Lung (tissue), 12 donors: ENCODE measurements around the gene SS18L1. TPM values are rescaled to one million over a fixed set of nuclear protein-coding genes. Genes with fewer than 3 reads are reported as not detected.

Experiments used
- ATAC-seq: fragments of 200-7000 bp; cut with Tn5 transposase; one replicate; pipeline ENCODE4 v1.9.1; 2020; ENCODE audit warnings: moderate number of reproducible peaks; ENCODE audit not compliant: insufficient read depth, low FRiP score
- DNase-seq, 3 donors: peaks; one replicate each; pipeline ENCODE4 v3.0.0-alpha.2; 2013 to 2017
- H3K27ac ChIP-seq, 2 donors: one replicate each; pipeline ENCODE4 v1.5.1; 2013; ENCODE audit warnings: mild to moderate bottlenecking in 2 of 2, moderate library complexity in 2 of 2, control low read depth in 1 of 2, inconsistent platforms in 1 of 2, low read depth in 1 of 2, low read length in 1 of 2
- H3K27me3 ChIP-seq, 3 donors: one replicate each; pipeline ENCODE4 v1.5.1; 2013; ENCODE audit warnings: low read length in 2 of 3; ENCODE audit not compliant: control insufficient read depth in 3 of 3, insufficient read depth in 3 of 3
- H3K36me3 ChIP-seq, 4 donors: one replicate each; pipeline ENCODE4 v1.5.1; 2013; ENCODE audit warnings: low read length in 4 of 4, mild to moderate bottlenecking in 1 of 4, moderate library complexity in 1 of 4; ENCODE audit not compliant: control insufficient read depth in 4 of 4, insufficient read depth in 4 of 4
- H3K4me1 ChIP-seq, 5 donors: one replicate each; pipeline ENCODE4 v1.5.1; 2013; ENCODE audit warnings: low read length in 5 of 5, mild to moderate bottlenecking in 2 of 5, moderate library complexity in 1 of 5; ENCODE audit not compliant: control insufficient read depth in 5 of 5, insufficient read depth in 5 of 5
- H3K4me3 ChIP-seq: one replicate; pipeline ENCODE4 v1.5.1; 2013; ENCODE audit warnings: mild to moderate bottlenecking, control low read depth, moderate library complexity
- H3K9ac ChIP-seq, 2 donors: one replicate each; pipeline ENCODE4 v1.5.1; 2013; ENCODE audit warnings: low read length in 2 of 2, control low read depth in 1 of 2; ENCODE audit not compliant: insufficient read depth in 1 of 2
- H3K9me3 ChIP-seq, 4 donors: one replicate each; pipeline ENCODE4 v1.5.1; 2013; ENCODE audit warnings: low read length in 3 of 4, mild to moderate bottlenecking in 1 of 4, moderate library complexity in 1 of 4; ENCODE audit not compliant: control insufficient read depth in 4 of 4, insufficient read depth in 3 of 4
- CTCF ChIP-seq: IDR thresholded peaks from 2 replicates; pipeline ENCODE4 v1.5.1; 2012; ENCODE audit warnings: mild to moderate bottlenecking; ENCODE audit errors: control extremely low read depth, extremely low read depth
- WGBS, 2 donors: extraction: QIAGEN DNeasy Blood & Tissue Kit; methylation state at CpG; one replicate each; pipeline ENCODE4 v1.1.7; 2013; 5-methylcytosine and 5-hydroxymethylcytosine counted together
- polyA plus RNA-seq, 2 donors: library from polyadenylated mRNA; stranded (reverse); fragments of 200-250 nt; gene quantifications; one replicate each; pipeline ENCODE4 v1.2.1, GENCODE V29; 2013
- total RNA-seq, 2 donors: library from RNA; depleted of rRNA in 1 of 2; stranded (reverse); fragments of >200 nt in 1 of 2; gene quantifications; one replicate each; pipeline ENCODE4 v1.2.1, GENCODE V29; 2014 to 2021
- donor health status: control.
- donor health status: control.
- donor health status: Bipolar disorder and iron deficiency.
- donor health status: healthy.
- donor health status: DM: yes; HTN: yes; CAD: no.

SS18L1 gene
- total and polyA plus RNA-seq, 4 donors: 7.2 to 24.1 (median 14.9) TPM

- Histone ChIP-seq H3K4me3 (no peak overlapping the region), H3K36me3 (peaks cover 5 to 46% (median 15%) of the 10 kb centered on the region in 4 donors), H3K27ac (no peak overlapping the region), H3K4me1 (no peaks in the 10 kb centered on the region), H3K9ac (no peak overlapping the region), H3K27me3 (no peaks in the 10 kb centered on the region), H3K9me3 (no peaks in the 10 kb centered on the region)
- 96 to 97% methylated on average over 9 of the region's 9 CpGs for WGBS, 2 donors
- DNase-seq: no peak
- ATAC-seq: no peak
- TF ChIP-seq CTCF: no peak
Measured at GRCh38 chr20:62170536-62170935, 27.0 kb downstream of the SS18L1 start.

- H3K27ac ChIP-seq: no peak overlapping the region
- peaks cover 4 to 43% (median 15%) of the 10 kb centered on the region in 4 donors for H3K36me3 ChIP-seq
- ATAC-seq (no peak), DNase-seq (no peak)
- TF ChIP-seq CTCF: no peak
- no peaks in the 10 kb centered on the region for H3K27me3 ChIP-seq
- no peaks in the 10 kb centered on the region for H3K9me3 ChIP-seq
- no peak overlapping the region for H3K4me3 ChIP-seq
- H3K9ac ChIP-seq: no peak overlapping the region
- 73 to 75% methylated on average over 8 of the region's 8 CpGs for WGBS, 2 donors
- no peaks in the 10 kb centered on the region for H3K4me1 ChIP-seq
Measured at GRCh38 chr20:62171245-62171644, 27.7 kb downstream of the SS18L1 start.

- H3K27ac ChIP-seq: no peak overlapping the region
- 94 to 97% methylated on average over 16 to 18 of the region's 18 CpGs for WGBS, 2 donors
- no peak for DNase-seq
- no peaks in the 10 kb centered on the region for H3K9me3 ChIP-seq
- H3K36me3 ChIP-seq: peaks cover 4 to 51% (median 12%) of the 10 kb centered on the region in 4 donors
- no peaks in the 10 kb centered on the region for H3K27me3 ChIP-seq
- no peaks in the 10 kb centered on the region for H3K4me1 ChIP-seq
- ATAC-seq: no peak
- no peak overlapping the region for H3K9ac ChIP-seq
- TF ChIP-seq CTCF: no peak
- no peak overlapping the region for H3K4me3 ChIP-seq
Measured at GRCh38 chr20:62172666-62173065, 29.1 kb downstream of the SS18L1 start.
